Measurements from ENCODE around the gene UBE2D1. TPM values are rescaled to one million over a fixed set of nuclear protein-coding genes. Genes with fewer than 3 reads are reported as not detected.

UBE2D1 gene
- total and polyA plus RNA-seq, 2 of the 13 experiments (the other 11 are each of a cell fraction or from before 2014, with no cell fraction given), result 6.2 to 13.8 TPM

GRCh38 chr10:58322072-58322834, 12.6 kb upstream of the UBE2D1 start (continued):
- TF ChIP-seq SNAI1 (CRISPR knock-in tag; IDR thresholded peaks at IDR 0.05; ENCODE audit: borderline replicate concordance) (no peak), TEF (CRISPR knock-in tag; IDR thresholded peaks at IDR 0.05) (peak; percentile 94), FLYWCH1 (CRISPR knock-in tag; IDR thresholded peaks at IDR 0.05) (no peak), TIGD3 (CRISPR knock-in tag; IDR thresholded peaks at IDR 0.05; ENCODE audit: borderline replicate concordance) (no peak), CREB1 (IDR thresholded peaks at IDR 0.05) (no peak), CREB1 (CRISPR knock-in tag; IDR thresholded peaks at IDR 0.05) (0 out of 2 replicates have a peak, but pooled peaks have one; percentile 9), SNRNP70 (IDR thresholded peaks at IDR 0.05; ENCODE audit: low read depth, low read length) (no peak), JARID2 (CRISPR knock-in tag; IDR thresholded peaks at IDR 0.05; ENCODE audit: insufficient replicate concordance) (no peak), HBP1 (CRISPR knock-in tag; IDR thresholded peaks at IDR 0.05; ENCODE audit: low read depth) (no peak), TEAD3 (CRISPR knock-in tag; optimal IDR thresholded peaks at IDR 0.05; ENCODE audit: borderline replicate concordance) (peak; percentile 12), HINFP (CRISPR knock-in tag; IDR thresholded peaks at IDR 0.05; ENCODE audit: low read depth) (no peak), ZNF781 (CRISPR knock-in tag; IDR thresholded peaks at IDR 0.05; ENCODE audit: borderline replicate concordance, not compliant biosample characterization) (no peak), NFYB (CRISPR knock-in tag; IDR thresholded peaks at IDR 0.05) (no peak), ZNF790 (CRISPR knock-in tag; IDR thresholded peaks at IDR 0.05; ENCODE audit: borderline replicate concordance) (no peak), FOXP4 (CRISPR knock-in tag; IDR thresholded peaks at IDR 0.05) (peak; percentile 28; the same call in 1 of the 2 replicates), NR2F1 (CRISPR knock-in tag; IDR thresholded peaks at IDR 0.05) (peak in 1 of 2 experiments; percentile 67; a peak in 3 of 4 replicates), NCOR1 (IDR thresholded peaks at IDR 0.05; ENCODE audit: borderline replicate concordance, low read length) (peak; percentile 39; the same call in 1 of the 2 replicates), PLSCR1 (CRISPR knock-in tag; IDR thresholded peaks at IDR 0.05; ENCODE audit: borderline replicate concordance) (no peak), SOX6 (IDR thresholded peaks at IDR 0.05) (no peak), SOX6 (CRISPR knock-in tag; IDR thresholded peaks at IDR 0.05) (peak; percentile 72; the same call in 1 of the 2 replicates), ELF3 (CRISPR knock-in tag; IDR thresholded peaks at IDR 0.05) (peak; percentile 81)

Measured in HepG2 (cell line).